Fibroblast of pulmonary artery (primary cell): Measurements from ENCODE around the gene MAP7D1.
A peak's percentile ranks its signal among the peaks of the same experiment; 100 is the strongest.

Experiments
- DNase-seq: peaks from one replicate; pipeline ENCODE4 v3.0.0-alpha.2; 2010; ENCODE audit warnings: low read depth
- H3K4me3 ChIP-seq: replicated peaks from 2 replicates; pipeline ENCODE4 v1.5.1; 2011; ENCODE audit warnings: low read depth, mild to moderate bottlenecking, control low read depth, low read length, moderate library complexity
- CTCF ChIP-seq: IDR thresholded peaks from 2 replicates; pipeline ENCODE4 v1.5.1; 2011; ENCODE audit warnings: mild to moderate bottlenecking, control low read depth, low read length, inconsistent platforms; ENCODE audit errors: missing control alignments

The MAP7D1 gene

GRCh38 chr1:36155408-36156328, at the start of gene MAP7D1:
Gene MAP7D1 (plus strand): TSS chr1:36156160. CDS start chr1:36156418, 258 bp downstream.
- H3K4me3 ChIP-seq = peak within 1 kb of the TSS; percentile 96
- DNase-seq = peak; percentile 79
- no peak for TF ChIP-seq CTCF

GRCh38 chr1:36106269-36106668, 49.7 kb upstream of the MAP7D1 start:
- H3K4me3 ChIP-seq = no peak overlapping the region
- no peak for DNase-seq
- no peak for TF ChIP-seq CTCF

GRCh38 chr1:36107394-36107793, 48.6 kb upstream of the MAP7D1 start:
- no peak for DNase-seq
- H3K4me3 ChIP-seq = no peak overlapping the region
- TF ChIP-seq CTCF = no peak

GRCh38 chr1:36108314-36108713, 47.6 kb upstream of the MAP7D1 start:
- TF ChIP-seq CTCF = no peak
- no peak for DNase-seq
- H3K4me3 ChIP-seq = no peak overlapping the region

- no peak overlapping the region for H3K4me3 ChIP-seq
- DNase-seq = peak; percentile 67
- no peak for TF ChIP-seq CTCF
These were observed 46.8 kb upstream of the MAP7D1 start for GRCh38 chr1:36109041-36109679.

- no peak for TF ChIP-seq CTCF
- no peak for DNase-seq
- H3K4me3 ChIP-seq = no peak overlapping the region
These were observed 44.8 kb upstream of the MAP7D1 start for GRCh38 chr1:36111151-36111550.

GRCh38 chr1:36112823-36113222, 43.1 kb upstream of the MAP7D1 start:
- TF ChIP-seq CTCF = no peak
- DNase-seq = no peak
- no peak overlapping the region for H3K4me3 ChIP-seq
